HL-60 (cell line): Measurements from ENCODE around the gene PDE1C.

Source experiments
- GABPA ChIP-seq: IDR thresholded peaks from 2 replicates; pipeline ENCODE4 v1.6.1; 2012; ENCODE audit warnings: low read depth
- POLR2AphosphoS5 ChIP-seq: IDR thresholded peaks from 2 replicates; pipeline ENCODE4 v1.6.1; 2012; ENCODE audit warnings: low read depth
- TF ChIP-seq, protein P1 (sequence below): IDR thresholded peaks from one replicate; pipeline ENCODE4 v1.5.1; 2011; ENCODE audit warnings: low read length, control low read depth, inconsistent platforms; ENCODE audit not compliant: insufficient read depth

DNA sequence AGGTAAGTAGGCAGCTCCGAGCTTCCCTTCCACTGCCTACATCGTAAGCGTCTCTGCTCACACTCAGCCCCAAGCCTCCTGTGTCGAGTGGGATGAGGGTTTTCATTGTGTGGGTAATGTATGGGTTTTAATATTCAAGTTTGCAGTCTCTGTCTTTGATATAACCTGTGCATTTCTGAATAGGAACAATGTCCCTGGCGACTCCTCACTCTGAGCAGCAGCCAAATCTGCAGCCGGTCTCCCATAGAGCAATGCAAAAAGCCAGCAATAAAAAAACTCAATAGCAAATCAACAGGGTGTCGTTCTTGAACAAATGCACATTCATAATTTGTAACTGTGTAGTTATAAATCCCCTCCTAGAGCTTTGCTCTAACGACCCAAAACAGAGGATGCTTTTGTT, 349.8 kb downstream of the PDE1C start:
- TF ChIP-seq, protein P1, sequence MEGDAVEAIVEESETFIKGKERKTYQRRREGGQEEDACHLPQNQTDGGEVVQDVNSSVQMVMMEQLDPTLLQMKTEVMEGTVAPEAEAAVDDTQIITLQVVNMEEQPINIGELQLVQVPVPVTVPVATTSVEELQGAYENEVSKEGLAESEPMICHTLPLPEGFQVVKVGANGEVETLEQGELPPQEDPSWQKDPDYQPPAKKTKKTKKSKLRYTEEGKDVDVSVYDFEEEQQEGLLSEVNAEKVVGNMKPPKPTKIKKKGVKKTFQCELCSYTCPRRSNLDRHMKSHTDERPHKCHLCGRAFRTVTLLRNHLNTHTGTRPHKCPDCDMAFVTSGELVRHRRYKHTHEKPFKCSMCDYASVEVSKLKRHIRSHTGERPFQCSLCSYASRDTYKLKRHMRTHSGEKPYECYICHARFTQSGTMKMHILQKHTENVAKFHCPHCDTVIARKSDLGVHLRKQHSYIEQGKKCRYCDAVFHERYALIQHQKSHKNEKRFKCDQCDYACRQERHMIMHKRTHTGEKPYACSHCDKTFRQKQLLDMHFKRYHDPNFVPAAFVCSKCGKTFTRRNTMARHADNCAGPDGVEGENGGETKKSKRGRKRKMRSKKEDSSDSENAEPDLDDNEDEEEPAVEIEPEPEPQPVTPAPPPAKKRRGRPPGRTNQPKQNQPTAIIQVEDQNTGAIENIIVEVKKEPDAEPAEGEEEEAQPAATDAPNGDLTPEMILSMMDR = no peak
- TF ChIP-seq GABPA = no peak
- no peak for TF ChIP-seq POLR2AphosphoS5
